HG03469 (cell line): Measurements from ENCODE around the gene CALR3.

Experiments
- ATAC-seq: cut with Tn5 transposase; IDR thresholded peaks from one replicate; pipeline ENCODE4 v1.9.1; 2021; ENCODE audit warnings: mild to moderate bottlenecking, moderate library complexity, moderate number of reproducible peaks; ENCODE audit not compliant: unreplicated experiment

The CALR3 gene

DNA sequence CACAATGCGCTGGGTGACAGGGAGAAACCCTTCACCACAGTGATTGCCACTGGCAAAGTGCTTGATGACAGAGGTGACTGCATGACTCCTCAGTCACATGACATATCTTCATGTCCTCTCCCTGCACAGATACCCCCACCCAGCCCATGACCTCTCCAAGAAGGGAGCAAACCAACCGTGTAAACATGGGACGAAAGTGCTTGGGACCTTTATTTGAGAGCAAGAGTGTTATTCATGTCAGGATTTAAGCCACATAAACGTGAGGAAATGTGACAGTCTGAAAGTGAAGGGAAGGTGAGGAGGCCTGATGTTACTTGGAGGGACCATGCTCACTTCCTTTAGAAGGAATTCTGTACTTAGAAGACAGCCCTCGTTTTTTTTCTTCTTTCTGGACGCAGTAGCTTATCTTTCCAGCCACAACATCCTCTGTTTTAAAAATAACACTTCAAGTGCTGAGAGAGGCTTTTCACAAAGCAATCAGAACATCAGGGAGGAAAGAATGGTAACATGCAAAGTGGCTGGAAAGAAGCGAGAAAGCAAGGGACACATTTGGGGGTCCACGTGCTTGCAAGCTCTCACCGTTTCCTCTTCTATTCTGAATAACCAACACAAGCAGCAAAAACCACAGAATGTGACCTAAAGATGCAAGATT is 59.8 kb downstream of the CALR3 start:
- ATAC-seq = no peak

DNA sequence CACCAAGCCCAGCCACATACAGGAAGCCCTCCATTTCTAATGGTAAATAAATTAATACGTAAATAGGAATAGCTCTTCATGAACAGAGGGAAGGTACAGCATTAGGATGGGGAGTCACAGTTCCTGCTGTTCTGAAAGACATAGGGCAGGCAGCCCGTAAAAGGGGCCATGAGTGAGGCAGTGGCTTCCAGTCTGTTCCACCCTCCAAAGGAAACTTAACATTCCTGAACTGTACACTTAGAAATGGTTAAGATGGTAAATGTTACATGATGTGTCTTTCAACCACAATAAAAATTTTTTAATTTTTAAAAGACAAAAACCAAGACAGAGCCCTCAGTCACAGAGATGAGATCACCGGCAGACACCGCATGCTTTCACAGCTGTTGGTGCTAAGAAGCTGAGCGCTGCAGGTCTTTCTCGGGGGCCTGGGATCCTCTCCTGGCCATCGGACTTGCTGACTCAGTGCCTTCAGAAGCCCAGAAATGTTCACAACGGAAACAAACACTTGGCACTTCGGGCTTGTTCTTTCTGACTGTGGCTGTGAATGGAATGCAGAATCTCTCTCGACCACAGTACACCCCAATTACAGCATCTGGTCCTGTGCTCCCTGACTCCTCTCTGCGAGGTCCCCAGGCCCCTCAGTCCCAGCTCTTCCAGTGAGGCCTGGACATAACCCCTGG is 60.6 kb downstream of the CALR3 start:
- no peak for ATAC-seq

DNA sequence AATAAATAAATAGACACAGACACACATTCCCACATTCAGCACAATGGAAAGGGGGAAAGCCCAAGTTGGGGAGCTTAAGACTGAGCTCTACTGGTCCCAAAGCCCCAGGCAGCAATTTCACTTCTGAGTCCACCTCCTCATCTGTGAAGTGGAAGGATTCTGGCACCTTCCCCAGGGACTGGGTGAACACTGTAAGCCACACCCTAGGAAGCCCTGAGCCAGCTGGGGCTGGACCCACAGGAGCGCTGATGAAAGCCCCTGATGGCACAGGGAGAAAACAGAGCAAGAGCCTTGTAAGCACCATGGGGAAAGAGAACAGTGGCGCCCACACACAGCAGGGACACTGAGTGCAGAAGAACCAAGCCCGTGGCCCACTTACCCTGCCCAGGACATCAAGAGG is 62.0 kb downstream of the CALR3 start:
- no peak for ATAC-seq

DNA sequence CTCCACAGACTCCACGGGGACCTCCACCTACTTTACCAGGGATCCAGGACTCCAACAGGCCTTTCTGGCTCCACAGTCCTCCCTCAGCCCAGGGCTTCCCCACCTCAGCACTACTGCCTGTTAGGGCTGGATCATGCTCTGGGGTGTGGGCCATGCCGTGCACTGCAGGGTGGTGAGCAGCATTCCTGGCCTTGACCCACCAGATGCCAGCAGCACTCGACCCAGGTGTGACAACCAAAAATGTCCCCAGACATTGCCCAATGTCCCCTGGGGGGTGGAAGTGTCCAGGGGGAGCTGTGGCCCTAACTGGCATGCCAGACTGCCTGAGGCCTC is 66.2 kb downstream of the CALR3 start:
- ATAC-seq = no peak

DNA sequence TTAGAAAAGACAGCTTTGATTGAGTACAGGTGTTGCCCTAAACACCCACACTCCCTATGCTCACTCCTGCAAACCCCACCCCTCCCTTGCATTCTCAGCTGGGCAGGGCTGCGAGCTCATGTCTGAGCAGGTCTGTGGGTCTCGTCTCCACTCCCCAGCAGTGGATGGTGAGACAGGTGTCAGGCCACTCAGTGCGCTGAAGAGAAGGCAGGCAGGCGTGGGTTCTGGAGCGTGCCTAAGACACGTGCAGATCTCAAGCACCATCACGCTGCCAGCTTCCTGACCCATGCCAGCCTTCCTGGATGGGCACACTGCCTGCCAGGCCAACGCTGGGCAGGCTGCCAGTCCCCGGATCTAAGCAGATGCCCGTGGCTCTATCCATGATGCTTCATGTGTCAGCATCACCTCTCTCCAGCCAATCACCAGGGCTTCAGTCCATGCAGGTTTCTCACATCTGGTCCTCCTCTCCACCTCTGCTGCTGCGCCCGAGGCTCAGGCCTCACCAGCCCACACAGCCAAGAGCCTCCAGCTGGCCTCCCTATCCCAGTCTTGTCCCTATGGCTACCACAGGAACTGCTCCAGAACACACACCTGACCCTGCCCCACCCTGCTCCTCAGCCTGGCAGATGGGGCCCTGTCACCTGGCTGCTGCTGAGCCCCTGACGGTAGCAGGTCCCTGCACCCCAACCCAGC is 66.8 kb downstream of the CALR3 start:
- ATAC-seq = no peak
